Suprapubic skin (tissue), 4 donors: ENCODE data around the gene DYNLRB2. TPM values are rescaled to one million over a fixed set of nuclear protein-coding genes. Genes with fewer than 3 reads are reported as not detected.

Experiments
- DNase-seq, 2 donors: peaks; one replicate each; pipeline ENCODE4 v3.0.0-alpha.2; 2019; ENCODE audit warnings: low spot score in 2 of 2
- H3K27ac ChIP-seq: fragments of 200-600 bp; sonication (generic); one replicate; pipeline ENCODE4 v1.5.1; 2019
- H3K27me3 ChIP-seq: fragments of 200-600 bp; sonication (generic); one replicate; pipeline ENCODE4 v1.5.1; 2019
- H3K36me3 ChIP-seq: fragments of 200-600 bp; sonication (generic); one replicate; pipeline ENCODE4 v1.5.1; 2019
- H3K4me1 ChIP-seq: fragments of 200-600 bp; sonication (generic); one replicate; pipeline ENCODE4 v1.5.1; 2019
- H3K4me3 ChIP-seq: fragments of 200-600 bp; sonication (generic); one replicate; pipeline ENCODE4 v1.5.1; 2019; ENCODE audit warnings: mild to moderate bottlenecking
- H3K9me3 ChIP-seq: fragments of 200-600 bp; sonication (generic); one replicate; pipeline ENCODE4 v1.5.1; 2019
- EP300 ChIP-seq: sonication (generic); formaldehyde crosslinking; IDR thresholded peaks from one replicate; pipeline ENCODE4 v1.6.1; 2017; ENCODE audit warnings: antibody characterized with exemption
- POLR2A ChIP-seq, 2 donors: fragments of 450-650 bp; IDR thresholded peaks; one replicate each; pipeline ENCODE4 v1.6.1; 2017; ENCODE audit warnings: antibody characterized with exemption in 2 of 2, mild to moderate bottlenecking in 2 of 2, moderate library complexity in 2 of 2
- POLR2AphosphoS5 ChIP-seq, 3 donors: sonication (generic); formaldehyde crosslinking; IDR thresholded peaks; one replicate each; pipeline ENCODE4 v1.6.1; 2017; ENCODE audit warnings: antibody characterized with exemption in 3 of 3
- WGBS: methylation state at CpG from one replicate; pipeline ENCODE4 v1.1.5; 2018; 5-methylcytosine and 5-hydroxymethylcytosine counted together
- total RNA-seq, 4 donors: library from RNA; depleted of rRNA; stranded (reverse); fragments of >200 nt; gene quantifications; one replicate each; pipeline ENCODE4 v1.1.0, GENCODE V29; 2016
- TF ChIP-seq, protein P1 (sequence below), 2 donors: fragments of 200-600 bp in 1 of 2; fragments of 450-650 bp in 1 of 2; sonication (generic) in 1 of 2; IDR thresholded peaks; one replicate each; pipeline ENCODE4 v1.5.1; 2016 to 2019; ENCODE audit warnings: antibody characterized with exemption in 2 of 2, mild to moderate bottlenecking in 1 of 2, moderate library complexity in 1 of 2

Gene DYNLRB2
- total RNA-seq, 4 donors from 2014 or later: 2.4 to 5.4 (median 3.8) TPM

DNA sequence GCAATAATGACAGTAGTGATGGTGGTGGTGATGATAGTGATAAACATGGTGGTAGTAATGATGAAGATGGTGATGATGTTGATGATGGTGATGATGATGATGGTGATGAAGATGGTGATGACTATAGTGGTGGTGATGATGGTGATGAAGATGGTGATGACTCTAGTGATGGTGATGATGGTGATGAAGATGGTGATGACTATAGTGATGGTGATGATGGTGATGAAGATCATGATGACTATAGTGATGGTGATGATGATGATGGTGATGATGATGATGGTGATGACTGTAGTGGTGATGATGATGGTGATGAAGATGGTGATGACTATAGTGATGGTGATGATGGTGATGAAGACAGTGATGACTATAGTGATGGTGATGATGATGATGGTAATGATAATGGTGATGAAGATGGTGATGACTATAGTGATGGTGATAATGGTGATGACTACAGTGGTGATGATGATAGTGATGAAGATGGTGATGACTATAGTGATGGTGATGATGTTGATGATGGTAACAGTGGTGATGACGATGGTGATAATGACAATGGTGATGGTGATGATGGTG, 35.6 kb downstream of the DYNLRB2 start:
- Histone ChIP-seq H3K9me3 (no peaks in the 10 kb centered on the region), H3K36me3 (no peaks in the 10 kb centered on the region), H3K4me1 (no peaks in the 10 kb centered on the region), H3K4me3 (no peak overlapping the region), H3K27ac (no peak overlapping the region), H3K27me3 (no peaks in the 10 kb centered on the region)
- WGBS: 85% methylated on average over 1 of the region's 1 CpG
- TF ChIP-seq EP300: no peak
- TF ChIP-seq POLR2AphosphoS5 (IDR thresholded peaks at IDR 0.05): no peak
- TF ChIP-seq POLR2A (IDR thresholded peaks at IDR 0.05): no peak
- TF ChIP-seq, protein P1, sequence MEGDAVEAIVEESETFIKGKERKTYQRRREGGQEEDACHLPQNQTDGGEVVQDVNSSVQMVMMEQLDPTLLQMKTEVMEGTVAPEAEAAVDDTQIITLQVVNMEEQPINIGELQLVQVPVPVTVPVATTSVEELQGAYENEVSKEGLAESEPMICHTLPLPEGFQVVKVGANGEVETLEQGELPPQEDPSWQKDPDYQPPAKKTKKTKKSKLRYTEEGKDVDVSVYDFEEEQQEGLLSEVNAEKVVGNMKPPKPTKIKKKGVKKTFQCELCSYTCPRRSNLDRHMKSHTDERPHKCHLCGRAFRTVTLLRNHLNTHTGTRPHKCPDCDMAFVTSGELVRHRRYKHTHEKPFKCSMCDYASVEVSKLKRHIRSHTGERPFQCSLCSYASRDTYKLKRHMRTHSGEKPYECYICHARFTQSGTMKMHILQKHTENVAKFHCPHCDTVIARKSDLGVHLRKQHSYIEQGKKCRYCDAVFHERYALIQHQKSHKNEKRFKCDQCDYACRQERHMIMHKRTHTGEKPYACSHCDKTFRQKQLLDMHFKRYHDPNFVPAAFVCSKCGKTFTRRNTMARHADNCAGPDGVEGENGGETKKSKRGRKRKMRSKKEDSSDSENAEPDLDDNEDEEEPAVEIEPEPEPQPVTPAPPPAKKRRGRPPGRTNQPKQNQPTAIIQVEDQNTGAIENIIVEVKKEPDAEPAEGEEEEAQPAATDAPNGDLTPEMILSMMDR (IDR thresholded peaks at IDR 0.05): no peak
- DNase-seq: no peak

DNA sequence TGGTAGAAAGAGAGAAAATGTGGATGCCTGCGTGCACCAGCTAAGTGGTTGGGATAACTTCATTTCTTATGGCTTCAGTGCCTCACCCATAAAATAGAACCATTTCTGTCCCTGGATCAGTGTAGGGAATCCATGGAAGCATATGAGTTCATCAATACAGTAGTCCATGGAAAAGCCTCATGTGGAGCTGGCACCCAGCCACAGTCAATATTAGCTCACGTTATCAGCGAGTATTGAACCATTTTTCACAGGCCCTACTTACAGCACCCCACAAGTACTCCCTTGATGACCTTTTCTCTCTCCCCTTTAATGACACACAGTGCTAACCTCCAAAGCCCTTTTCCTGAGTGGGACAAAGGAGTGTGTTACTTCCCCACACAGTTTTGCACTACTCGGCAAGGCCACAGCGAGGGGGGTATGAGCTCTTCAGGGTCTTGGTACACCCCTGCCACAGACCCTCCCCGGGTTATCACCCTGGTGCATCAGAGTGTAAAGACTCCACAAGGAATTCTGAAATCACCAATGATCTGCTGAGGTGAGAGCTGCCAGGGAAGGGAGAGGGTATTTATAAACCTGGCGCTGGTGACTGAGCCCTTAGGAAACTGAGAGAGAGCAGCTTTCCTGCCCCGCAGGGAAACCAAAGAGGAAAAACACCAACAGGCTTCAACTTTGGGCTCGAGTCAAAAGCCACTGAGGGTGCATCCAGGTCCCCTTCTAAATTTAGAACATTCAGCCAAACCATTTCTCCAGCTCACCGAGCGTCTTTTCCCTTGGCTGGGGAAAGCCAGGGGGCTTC, 36.9 kb downstream of the DYNLRB2 start:
- H3K27ac ChIP-seq: no peak overlapping the region
- TF ChIP-seq POLR2AphosphoS5 (IDR thresholded peaks at IDR 0.05) (no peak), POLR2A (IDR thresholded peaks at IDR 0.05) (no peak), EP300 (no peak)
- TF ChIP-seq, protein P1 (IDR thresholded peaks at IDR 0.05): no peak
- H3K27me3 ChIP-seq: no peaks in the 10 kb centered on the region
- 76% methylated on average over 11 of the region's 11 CpGs for WGBS
- H3K4me1 ChIP-seq: no peaks in the 10 kb centered on the region
- H3K4me3 ChIP-seq: no peak overlapping the region
- no peaks in the 10 kb centered on the region for H3K9me3 ChIP-seq
- no peak for DNase-seq
- no peaks in the 10 kb centered on the region for H3K36me3 ChIP-seq

DNA sequence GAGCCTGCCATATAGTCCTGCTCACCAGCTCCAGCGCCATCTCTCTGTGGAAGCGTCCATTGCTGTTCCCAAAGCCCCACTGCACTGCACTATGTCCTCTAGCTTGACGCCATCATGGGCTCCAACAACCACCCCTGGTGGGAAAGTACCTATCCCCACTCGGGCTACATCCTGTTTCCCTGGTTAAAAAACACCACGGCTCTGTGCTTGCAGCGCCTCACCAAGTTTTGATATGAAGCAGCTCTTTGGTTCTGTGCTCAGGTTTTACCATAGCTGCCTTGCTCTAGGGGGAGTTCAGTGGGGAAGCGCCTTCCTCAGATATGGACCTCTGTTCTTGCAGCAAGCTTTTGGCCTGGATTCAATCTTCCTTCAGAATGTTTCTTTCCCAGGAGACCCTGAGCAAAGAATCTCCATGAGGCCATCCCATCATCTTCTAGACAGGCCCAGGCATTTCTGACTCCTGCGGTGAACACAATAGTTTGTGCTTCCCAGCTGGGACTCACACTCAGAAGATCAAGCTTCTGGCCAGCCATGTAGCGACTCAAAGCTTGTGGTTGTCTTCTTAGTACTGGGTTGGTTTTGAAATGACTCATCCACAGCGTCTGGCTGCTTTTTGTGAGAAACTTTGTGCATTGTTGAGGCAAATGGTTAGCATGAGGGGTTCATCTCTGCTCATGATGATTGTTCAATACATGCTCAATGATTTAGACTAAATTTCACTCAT, 39.5 kb downstream of the DYNLRB2 start:
- DNase-seq: no peak
- Histone ChIP-seq H3K36me3 (no peaks in the 10 kb centered on the region), H3K4me3 (no peak overlapping the region), H3K27ac (no peak overlapping the region), H3K27me3 (no peaks in the 10 kb centered on the region), H3K9me3 (no peaks in the 10 kb centered on the region), H3K4me1 (no peaks in the 10 kb centered on the region)
- WGBS: 86% methylated on average over 10 of the region's 10 CpGs
- TF ChIP-seq POLR2AphosphoS5 (IDR thresholded peaks at IDR 0.05): no peak
- TF ChIP-seq EP300: no peak
- TF ChIP-seq, protein P1 (IDR thresholded peaks at IDR 0.05): no peak
- TF ChIP-seq POLR2A (IDR thresholded peaks at IDR 0.05): no peak

DNA sequence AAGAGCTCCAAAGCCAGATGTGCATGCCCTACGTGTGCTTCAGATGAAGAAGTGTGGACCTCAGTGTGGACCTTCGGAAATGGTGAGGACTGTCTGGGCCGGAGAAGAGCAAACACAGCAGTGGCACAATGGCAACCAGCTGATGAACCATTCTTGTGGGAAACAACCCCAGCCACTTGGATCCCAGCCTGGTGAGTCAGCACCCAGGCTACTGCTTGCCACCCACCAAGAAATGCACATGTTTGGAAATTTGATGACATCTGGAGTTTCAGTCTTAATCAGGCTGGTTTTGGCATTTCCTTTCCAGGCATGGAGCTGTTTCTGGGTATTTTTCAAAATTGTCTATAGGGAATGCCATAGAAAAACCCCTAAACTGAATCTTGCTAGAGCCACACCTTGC, 42.7 kb downstream of the DYNLRB2 start:
- DNase-seq: no peak
- TF ChIP-seq POLR2A (IDR thresholded peaks at IDR 0.05) (no peak), EP300 (no peak), POLR2AphosphoS5 (IDR thresholded peaks at IDR 0.05) (no peak)
- TF ChIP-seq, protein P1 (IDR thresholded peaks at IDR 0.05): no peak
- no peaks in the 10 kb centered on the region for H3K36me3 ChIP-seq
- H3K9me3 ChIP-seq: no peaks in the 10 kb centered on the region
- no peak overlapping the region for H3K27ac ChIP-seq
- no peaks in the 10 kb centered on the region for H3K27me3 ChIP-seq
- no peak overlapping the region for H3K4me3 ChIP-seq
- 62% methylated on average over 3 of the region's 3 CpGs for WGBS
- H3K4me1 ChIP-seq: no peaks in the 10 kb centered on the region

DNA sequence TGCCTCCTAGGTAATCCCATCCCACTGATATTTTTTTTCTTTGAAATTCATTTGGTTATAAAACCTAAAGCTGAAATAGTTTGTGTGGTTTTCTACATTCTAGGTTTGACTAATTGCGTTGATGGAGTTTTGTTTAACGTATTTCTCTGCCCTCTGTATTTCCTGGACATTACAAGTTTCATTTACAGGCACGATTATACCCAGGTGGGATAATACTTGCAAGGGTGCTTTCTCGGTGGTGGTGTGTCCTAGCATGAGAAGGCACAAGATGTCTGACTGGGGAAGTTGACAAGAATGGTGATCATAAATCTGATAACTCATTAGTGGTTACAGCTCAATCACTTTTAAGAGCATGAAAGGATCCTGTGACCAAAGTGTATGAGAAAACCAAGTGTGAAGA, 45.0 kb downstream of the DYNLRB2 start:
- no peak for DNase-seq
- no peaks in the 10 kb centered on the region for H3K9me3 ChIP-seq
- 87% methylated on average over 4 of the region's 4 CpGs for WGBS
- no peaks in the 10 kb centered on the region for H3K36me3 ChIP-seq
- H3K4me3 ChIP-seq: no peak overlapping the region
- H3K4me1 ChIP-seq: no peaks in the 10 kb centered on the region
- H3K27me3 ChIP-seq: no peaks in the 10 kb centered on the region
- no peak overlapping the region for H3K27ac ChIP-seq
- TF ChIP-seq, protein P1 (IDR thresholded peaks at IDR 0.05): no peak
- TF ChIP-seq POLR2AphosphoS5 (IDR thresholded peaks at IDR 0.05) (no peak), POLR2A (IDR thresholded peaks at IDR 0.05) (no peak), EP300 (no peak)
